Hippocampal formation (tissue), 2 donors: ENCODE results near the gene NEIL3.

Source experiments
- DNase-seq, 2 donors: peaks; one replicate each; lab custom pipeline; 2025; lab: John Stamatoyannopoulos, UW

The NEIL3 gene, protein sequence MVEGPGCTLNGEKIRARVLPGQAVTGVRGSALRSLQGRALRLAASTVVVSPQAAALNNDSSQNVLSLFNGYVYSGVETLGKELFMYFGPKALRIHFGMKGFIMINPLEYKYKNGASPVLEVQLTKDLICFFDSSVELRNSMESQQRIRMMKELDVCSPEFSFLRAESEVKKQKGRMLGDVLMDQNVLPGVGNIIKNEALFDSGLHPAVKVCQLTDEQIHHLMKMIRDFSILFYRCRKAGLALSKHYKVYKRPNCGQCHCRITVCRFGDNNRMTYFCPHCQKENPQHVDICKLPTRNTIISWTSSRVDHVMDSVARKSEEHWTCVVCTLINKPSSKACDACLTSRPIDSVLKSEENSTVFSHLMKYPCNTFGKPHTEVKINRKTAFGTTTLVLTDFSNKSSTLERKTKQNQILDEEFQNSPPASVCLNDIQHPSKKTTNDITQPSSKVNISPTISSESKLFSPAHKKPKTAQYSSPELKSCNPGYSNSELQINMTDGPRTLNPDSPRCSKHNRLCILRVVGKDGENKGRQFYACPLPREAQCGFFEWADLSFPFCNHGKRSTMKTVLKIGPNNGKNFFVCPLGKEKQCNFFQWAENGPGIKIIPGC

DNA sequence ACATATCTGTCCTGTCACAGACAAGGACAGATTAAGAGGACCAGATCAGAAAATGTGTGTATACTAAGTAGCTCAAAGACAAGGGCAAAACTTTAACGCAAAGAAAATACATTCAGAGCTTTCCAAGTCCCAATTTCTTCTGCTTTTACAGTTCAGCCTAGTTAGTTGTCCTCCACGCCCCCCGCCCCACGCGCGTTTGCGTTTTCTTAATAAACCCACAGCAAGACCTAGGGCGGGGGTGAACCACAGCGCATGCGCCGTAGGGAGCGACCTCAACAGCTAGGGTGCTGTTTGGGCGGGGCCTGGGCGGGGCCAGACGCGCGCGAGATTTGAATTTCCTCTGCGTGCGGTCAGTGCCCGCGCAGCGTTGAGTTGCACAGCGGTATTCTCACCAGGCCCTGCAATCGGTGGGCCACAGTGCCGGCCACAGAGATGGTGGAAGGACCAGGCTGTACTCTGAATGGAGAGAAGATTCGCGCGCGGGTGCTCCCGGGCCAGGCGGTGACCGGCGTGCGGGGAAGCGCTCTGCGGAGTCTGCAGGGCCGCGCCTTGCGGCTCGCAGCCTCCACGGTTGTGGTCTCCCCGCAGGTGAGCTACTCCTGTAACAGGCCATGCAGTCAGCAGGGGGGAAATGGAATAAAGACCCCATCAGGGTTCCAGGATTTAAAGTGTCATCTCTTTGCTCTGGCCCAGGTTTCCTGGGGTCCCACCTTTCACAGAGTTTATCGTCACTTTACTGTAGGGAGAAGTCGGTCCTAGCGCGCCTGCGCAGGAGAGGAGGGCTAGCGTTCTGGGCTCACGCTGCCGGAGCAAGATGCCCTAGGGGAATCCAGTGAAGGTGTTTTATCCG, at the start of gene NEIL3:
NEIL3 (plus strand) TSS at position 353 of the 850 bp plus-strand sequence; CDS start at position 433, 80 bp downstream.
- DNase-seq: peak; percentile 42 to 83

DNA sequence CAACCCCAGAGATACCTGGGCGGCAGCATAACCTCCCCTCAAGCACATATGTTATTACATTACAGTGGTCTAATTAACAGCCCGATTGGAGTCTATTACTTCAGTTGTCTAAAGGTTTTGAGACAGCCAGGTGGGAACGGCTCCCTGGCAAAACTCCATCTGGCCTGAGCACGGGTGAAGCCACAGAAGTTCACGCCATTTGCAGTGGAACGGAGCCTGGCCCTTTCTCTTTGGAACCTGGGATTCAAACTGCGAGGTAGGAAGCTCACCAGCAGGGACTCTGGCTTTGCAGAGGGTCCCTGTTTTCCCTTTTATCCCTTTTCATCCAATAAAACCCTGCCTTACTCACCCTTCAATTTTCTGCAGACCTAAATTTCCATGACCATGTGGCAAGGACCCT, 45.9 kb upstream of the NEIL3 start:
- DNase-seq: no peak

DNA sequence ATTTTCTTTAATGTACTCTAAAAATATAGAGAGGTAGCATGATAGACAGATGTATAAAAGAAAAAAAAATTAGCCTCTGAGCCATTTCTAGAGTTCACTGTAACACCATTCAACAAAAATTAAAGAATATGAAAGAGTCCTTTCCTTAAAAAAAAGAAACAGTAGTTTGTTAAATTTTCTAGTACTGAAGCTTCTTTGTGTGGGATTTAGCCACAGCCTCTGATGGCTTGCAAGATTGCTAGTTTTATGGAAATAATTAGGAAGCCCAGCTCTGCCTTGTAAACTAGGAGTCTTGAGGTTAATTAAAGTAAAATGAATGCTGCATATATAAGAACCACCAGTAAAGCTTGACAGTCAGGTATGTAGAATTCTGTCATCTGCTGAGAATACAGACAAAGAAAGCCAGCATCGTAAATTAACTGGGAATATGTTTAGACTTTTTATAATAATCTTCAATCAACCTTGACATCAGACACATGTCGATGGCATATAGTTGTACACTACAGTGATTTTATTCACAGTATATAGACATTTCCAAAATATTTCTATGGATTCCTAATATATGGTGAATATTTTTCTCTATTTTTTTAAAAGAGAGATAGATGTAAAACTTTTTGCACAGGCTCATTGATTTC, 44.8 kb upstream of the NEIL3 start:
- no peak for DNase-seq

DNA sequence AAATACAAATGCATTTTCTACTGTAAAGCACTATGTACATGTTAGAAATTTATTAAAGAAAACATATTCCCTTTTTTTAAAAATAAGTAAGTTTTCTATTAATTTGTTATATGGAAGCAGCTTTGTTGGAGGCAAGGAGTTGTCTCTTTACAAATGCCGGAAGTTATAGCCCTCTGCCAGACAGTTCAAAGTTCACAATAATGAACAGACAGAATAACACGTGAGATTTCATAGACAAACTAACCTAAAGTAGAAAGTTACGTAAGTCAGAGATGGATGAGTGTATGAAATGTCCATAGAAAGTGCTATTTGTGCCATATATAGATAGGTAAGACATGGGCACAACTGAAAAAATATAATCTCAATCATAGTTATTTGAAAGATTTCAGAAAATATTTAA, 43.9 kb upstream of the NEIL3 start:
- DNase-seq: no peak

DNA sequence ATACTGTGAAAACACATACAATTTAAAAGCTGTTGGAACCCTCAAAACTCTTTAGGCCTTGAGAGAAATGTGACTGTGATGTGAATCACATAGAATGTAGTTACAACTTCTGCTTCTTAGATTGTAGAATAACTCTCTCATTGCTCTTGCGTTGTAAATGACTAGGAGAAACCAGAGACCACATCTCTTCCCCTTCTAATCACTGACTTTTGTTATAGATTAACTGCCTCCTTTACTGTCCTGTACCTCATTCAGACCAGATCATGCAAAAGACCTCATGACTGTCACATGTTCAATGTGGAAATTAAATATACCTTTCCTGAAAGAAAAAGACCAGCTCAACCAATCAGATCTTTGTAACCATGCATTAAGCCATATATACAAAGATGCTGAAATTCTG, 43.2 kb upstream of the NEIL3 start:
- no peak for DNase-seq

DNA sequence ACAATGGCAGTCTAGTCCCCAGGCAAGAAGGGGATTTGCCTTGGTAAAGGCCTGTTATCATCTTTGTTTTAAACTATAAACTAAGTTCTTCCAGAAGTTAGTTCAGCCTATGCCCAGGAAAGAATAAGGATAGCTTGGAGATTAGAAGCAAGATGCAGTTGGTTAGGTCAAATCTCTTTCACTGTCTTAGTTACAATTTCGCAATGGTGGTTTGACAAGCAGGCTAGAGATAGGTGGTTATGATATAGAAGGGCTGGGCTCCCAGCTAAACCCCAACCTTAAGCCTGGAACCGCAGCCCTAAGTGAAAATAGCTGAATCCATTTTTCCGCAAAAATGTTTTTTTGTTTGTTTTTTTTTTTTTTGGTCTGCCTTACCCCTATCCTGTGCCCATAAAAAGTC, 41.8 kb upstream of the NEIL3 start:
- no peak for DNase-seq

DNA sequence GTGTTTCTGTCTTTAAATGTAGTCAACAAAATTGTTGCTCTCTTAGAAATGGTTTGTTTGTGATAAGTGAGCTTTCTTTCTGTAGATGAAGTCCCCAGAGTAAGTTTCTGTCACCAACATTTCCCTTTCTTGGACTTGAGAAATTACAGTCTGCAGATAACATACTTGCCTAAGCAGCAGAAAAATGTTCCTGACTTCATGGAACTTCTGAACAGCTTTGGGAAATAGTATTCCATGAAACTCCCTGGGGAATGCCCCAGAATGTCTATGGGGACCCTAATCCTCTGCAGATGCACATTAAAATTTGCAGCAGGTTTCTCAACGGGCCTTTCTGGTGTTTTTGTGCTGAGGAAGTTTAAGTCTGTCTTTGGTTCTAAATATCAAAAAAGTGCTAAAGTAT, 38.6 kb upstream of the NEIL3 start:
- no peak for DNase-seq

DNA sequence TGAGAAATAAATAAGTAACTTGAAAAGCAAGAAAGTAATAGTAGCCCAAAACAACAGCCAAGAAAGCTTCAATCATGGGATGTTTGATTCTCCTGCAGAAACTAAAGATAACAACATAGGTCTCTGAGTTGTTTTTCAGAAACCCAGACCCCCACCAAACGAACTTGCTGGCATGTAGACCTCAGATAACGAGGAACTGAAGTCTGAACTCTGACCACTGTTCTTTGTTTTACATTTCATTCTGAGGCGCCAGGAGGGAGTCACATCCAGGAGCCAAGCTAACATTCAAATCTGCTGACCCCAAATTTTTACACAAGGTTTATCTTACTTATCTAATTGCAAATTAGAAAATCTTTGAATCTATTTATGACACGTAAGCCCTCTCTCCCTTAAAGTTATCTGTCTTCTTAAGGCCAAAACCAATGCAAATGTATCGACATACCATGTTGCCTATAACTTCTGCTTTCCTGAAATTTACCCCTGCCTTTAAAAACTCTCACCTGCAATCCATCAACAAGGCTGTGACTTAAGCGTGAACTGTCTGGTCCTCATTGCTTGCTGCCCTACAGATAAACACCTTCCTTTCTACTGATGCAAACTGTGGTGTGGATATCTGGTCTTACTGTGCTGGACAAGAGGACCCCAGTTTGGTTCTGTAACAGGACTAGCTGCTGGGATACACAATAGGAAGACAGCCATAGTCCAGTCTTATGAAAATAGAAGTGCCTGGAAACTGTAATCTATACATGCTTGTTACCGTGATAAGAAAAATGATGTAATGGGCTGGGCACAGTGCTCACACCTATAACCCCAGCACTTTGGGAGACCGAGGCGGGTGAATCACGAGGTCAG, 37.5 kb upstream of the NEIL3 start:
- no peak for DNase-seq

DNA sequence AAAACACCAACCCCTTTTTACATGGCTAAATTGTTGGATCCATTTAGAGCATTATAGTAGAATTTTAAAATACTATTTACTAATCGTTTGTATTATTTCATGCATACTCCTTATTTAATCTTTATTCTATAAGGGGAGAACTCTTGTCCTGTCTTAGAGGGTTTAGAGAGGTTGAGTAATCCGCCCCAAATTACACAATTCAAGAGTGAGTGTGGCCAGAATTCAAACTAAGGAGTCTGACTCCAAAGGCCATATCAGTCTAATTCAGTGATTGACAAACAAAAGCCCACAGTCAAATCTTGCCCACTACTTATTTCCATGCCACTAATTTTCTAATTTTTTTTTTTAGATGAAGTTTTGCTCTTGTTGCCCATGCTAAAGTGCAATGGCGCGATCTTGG, 33.7 kb upstream of the NEIL3 start:
- no peak for DNase-seq

DNA sequence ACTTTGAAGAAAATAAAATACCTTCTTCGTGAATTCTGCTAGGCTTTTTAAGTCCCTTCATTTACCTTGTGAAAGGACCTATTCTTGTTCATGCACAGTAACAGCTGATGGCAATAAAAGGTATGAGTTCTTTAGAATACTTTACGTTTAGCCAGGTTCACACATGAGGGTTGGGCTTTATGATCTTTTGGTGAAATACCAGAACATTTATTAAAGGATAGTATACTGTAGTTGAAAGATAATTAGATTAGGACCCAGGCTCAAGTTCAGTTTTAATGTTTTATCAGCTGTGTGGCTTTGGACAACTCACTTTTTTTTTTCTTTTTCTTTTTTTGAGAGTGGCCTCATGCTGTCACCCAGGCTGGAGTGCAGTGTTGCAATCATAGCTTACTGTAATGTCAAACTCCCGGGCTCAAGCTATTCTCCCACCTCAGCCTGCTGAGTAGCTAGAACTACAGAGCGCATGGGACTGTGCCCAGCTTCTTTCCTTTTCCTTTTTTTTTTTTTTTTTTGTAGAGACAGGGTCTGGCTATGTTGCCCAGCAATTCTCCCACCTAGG, 28.2 kb upstream of the NEIL3 start:
- DNase-seq: no peak

DNA sequence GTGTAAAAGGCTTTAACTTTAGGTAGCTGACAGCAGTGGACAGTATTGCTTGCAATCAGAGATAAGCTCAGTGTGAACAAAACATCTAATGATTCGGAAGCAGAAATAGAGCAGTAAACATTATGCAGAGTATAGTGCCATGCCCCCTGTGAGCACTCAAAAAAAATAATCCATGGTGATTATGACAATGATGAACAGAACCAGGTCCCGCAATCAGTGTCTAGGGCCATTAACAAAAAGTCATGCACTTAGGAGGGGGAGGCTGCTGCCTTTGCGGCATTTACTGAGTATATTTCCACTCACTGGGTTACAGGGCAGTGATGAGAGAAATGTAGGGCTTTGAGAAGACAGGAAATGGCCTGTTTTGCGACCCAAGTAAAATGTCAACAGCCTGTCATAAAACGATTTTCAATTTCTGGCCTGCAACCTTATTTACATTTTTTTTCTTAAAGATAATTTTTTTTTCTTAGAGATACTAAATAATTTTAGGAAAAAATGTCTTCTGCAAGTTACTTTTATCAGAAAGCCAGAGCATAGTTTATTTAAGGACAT, 27.3 kb upstream of the NEIL3 start:
- DNase-seq: no peak

DNA sequence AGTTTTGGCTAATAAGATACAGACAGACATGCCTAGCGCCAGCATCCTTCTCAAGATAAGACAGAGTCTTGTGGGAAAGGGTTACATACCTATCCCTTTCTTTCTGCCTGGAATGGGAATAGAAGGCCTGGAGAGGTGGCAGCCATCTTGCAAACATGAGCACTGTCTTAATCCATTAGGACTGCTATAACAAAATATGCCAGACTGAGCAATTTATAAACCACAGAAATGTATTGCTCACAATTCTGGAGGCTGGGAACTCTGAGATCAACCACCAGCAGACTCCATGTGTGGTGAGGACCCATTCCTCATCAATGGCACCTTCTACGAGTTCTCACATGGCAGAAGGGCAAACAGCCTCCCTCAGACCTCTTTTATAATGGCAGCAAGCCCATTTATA, 26.5 kb upstream of the NEIL3 start:
- DNase-seq: no peak

DNA sequence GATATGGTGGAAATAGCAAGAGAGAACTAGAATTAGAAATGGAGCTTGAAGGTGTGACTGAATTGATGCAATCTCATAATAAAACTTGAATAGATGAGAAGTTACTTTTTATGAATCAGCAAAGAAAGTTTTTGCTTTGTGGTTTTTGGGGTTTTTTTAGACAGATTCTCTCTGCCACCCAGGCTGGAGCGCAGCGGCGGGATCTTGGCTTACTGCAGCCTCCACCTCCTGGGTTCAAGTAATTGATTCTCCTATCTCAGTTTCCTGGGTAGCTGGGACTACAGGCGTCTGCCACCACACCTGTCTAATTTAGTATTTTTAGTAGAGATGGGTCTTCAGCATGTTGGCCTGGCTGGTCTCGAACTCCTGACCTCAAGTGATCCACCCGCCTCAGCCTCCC, 23.7 kb upstream of the NEIL3 start:
- no peak for DNase-seq

DNA sequence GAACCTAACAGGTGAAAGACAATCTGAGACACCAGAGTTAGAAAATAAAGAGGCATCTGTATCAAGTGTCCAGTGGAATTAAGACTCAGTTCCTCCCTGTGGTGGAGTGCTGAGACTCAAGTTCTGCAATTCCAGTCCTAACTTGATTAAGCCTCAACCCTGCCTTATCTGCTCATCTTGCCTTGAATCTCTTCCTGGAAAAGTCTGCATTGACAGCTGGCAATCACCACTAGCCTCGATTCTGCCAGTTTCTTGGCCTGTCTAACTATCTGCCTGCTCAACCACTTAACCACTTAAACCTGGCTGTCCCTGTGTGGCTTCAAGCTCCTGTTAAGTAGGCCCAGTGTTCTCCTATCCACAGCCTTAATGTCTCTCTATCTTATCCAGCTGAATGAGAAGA, 22.4 kb upstream of the NEIL3 start:
- no peak for DNase-seq

DNA sequence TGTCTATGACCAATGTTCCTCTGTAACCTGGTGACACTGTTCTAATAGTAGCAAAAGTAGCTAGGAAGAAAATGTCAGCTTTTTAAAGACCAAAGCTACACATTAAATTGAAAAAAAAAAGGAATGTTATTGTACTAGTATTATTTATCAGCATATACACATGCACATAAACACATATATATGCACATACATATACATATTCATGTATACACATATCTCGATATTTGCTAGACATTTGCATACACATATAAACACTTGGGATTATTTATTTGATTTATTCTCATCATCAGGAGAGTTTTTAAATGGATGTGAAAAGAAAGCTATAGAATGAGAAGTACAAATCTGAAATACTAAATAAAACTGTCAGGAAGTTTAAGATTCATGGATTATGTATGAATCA, 21.3 kb upstream of the NEIL3 start:
- no peak for DNase-seq

DNA sequence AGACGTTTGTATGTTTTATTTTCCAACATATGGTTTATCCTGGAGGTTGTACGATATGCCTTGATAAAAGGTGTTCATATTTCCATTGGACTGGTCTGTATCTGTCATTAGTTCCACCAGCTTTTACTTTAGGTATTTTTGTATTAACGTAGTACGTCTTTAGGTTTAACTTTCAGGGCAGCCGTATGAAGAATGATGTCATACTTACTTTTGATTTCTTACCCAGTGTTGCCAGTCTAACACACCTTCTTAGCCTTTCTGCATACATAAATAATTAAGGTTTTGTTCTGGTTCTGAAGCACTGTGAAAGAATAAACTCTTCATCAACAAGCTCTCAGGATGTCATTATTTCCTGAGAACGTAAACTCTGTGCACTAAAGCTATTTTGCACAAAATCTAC, 18.9 kb upstream of the NEIL3 start:
- no peak for DNase-seq

DNA sequence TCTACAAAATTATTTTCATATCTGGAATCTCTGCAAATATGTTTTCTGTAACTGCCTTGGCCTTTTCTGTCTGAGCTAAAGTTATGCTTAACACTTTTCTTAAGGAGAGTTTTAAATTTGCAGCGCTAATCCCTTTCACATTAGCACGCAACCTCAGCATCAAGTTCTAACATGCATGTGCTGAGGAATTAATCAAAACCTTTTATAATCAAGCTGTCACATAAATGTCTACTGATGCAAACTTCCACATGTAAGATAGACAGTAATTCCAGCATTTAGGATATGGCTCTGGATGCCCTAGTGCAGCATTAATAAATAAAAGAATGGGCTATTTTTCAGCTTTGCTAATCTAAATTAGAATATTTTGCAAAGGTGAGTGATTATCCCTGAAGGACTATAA, 17.5 kb upstream of the NEIL3 start:
- DNase-seq: no peak

DNA sequence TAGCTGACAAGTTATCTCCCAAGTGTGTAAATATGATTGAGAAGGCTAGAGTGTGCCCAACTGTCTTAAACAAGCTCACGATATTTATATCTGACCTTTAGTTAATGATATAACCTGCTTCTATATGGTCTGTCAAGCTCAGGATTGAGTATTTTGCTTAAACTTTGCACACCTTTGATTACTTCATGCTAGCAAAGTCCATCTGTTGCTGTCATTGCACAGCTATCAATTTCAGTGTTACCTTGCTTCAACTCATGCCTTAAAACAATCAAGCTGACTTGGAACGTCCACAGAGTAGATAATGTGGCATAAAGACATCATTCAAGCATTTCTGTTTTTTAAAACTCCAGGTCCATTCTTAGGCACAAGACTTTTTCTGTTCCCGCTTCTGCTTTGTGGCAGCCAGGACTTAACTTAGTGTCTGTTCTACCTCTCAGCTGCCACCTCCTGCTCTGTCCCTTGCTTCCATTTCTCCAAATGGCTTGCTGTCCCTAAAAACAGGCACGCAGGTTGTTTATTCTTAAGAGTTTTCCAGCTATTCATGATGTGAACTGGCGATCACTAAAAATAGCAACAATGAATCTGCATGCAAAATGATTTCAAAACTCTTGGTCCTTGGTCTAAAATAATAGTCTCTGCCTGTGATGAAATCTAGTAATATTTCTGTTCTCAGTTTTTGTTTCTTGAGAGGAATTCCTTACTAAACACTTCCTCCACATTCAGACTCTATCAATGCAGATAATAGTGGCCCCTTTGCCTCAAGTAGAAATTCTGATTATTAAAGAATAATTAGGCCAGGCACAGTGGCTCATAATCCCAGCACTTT, 16.3 kb upstream of the NEIL3 start:
- no peak for DNase-seq

DNA sequence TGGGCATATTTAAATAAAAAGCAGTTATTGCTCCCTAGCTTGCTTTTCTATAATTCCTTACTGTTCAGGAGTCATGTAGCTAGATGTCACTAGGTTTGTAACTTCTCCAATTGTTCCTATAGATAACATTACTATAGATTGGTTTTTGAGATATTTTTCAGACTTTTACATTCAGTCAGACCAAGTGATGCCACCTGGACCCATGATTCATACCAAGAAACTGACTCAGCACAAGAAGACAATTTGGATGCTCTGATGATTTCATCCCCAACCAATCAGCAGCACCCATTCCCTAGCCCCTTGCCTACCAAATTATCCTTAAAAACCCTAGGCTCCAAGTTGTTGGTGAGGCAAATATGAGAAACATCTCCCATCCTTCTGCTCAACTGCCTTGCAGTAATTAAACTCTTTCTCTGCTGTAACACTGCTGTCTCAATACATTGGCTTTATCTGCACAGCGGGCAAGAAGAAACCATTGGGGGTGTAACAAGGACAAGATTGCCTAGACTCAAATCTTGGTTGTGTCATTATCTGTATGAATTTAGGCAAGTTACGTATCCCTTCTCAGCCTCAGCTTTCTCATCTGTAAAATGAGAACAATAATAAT, 11.8 kb upstream of the NEIL3 start:
- DNase-seq: no peak
